GM18873 (cell line): ENCODE data around the gene ERCC1.
A peak's percentile ranks its signal among the peaks of the same experiment; 100 is the strongest.

ENCODE experiments used
- ATAC-seq: cut with Tn5 transposase; IDR thresholded peaks from one replicate; pipeline ENCODE4 v1.9.1; 2021; ENCODE audit warnings: mild to moderate bottlenecking, moderate library complexity, moderate number of reproducible peaks; ENCODE audit not compliant: unreplicated experiment, low FRiP score

The ERCC1 gene

DNA sequence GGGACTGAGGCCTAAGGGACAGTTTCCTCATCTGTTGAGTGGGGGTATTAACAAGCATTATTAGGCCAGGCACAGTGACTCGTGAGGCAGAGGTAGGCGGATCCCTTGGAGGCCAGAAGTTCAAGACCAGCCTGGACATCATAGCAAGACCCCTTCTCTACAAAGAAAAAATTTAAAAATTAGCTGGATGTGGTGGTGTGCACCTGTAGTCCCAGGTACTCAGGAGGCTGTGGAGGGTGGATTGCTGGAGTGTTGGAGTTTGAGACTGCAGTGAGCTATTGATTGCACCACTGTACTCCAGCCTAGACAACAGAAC is 32.7 kb upstream of the ERCC1 start:
- no peak for ATAC-seq

GRCh38 chr19:45455707-45456499 is 32.2 kb upstream of the ERCC1 start:
- no peak for ATAC-seq

DNA sequence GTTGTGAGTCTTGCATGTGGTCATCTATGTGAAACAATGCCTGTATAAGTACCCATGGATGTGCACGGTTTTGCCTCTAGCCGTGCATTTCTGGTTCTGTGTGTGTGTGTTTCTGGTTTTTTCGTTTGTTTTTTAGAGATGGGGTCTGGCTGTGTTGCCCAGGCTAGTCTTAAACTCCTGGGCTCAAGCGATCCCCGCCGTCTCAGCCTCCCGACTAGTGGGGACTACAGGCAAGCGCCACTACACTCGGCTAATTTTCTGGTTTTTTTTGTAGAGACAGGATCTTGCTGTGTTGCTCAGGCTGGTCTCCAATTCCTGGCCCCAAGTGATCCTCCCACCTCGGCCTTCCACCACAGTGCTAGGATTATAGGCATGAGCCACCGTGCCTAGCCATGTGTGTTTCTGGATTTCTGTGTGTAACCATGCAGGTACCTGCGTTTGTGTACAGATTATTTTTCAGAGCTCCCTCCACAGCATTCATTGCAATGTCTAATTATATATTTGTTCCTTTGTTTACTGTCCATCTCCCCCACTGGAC is 28.2 kb upstream of the ERCC1 start:
- ATAC-seq = no peak

DNA sequence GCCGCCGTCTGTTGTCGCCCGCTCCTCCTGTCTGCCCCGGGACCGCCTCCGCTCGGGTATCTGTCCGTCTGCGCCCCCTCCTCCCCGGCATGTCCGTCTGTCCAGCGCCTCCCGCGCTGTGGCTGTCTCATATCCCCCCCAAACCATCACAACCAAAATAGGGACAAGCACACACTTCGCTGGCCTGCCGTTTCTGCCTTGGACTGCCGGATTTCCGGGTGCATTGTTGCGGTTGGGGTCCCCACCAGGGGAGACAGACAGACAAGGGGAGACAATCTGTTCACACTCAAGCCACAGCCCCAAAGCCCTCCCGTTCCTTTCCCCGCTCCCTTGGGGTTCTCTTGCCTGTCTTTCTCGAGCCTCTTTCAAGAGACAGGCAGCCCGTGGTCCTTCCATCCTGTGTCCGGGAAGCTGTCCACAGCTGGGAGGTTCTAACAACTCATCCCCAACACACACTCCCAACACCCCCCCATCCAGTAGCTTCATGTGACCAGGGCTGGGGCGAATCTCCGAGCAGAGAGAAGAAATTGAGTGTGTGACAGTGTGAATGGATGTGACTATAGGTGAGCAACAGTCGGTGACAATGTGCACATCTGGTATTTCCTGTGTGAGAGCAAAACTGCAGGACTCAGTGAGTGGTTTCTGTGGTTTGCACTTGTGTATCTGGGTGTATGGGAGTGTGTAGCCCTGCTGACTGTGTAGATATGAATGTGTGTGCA is 27.6 kb upstream of the ERCC1 start:
- no peak for ATAC-seq

- no peak for ATAC-seq
These were observed 26.3 kb upstream of the ERCC1 start for GRCh38 chr19:45450012-45450333.

DNA sequence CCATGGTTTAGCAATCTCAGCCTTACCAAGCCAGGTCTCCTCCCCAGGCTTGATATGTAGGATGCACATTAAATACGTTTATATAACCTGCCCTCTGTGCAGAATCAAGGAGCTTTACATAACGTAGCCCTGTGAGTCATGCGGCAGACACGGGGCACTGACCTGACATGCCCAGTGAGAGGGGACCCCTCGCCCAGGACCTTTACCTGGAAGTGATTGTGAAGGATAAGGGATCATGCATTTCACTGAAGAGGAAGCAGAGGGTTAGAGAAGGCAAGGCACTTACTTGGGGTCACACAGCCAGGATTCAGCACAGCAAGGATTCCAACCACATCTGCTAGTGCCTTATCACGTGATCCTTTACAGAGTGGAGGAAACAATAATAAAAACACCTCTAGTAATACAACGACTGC is 25.2 kb upstream of the ERCC1 start:
- ATAC-seq = no peak

DNA sequence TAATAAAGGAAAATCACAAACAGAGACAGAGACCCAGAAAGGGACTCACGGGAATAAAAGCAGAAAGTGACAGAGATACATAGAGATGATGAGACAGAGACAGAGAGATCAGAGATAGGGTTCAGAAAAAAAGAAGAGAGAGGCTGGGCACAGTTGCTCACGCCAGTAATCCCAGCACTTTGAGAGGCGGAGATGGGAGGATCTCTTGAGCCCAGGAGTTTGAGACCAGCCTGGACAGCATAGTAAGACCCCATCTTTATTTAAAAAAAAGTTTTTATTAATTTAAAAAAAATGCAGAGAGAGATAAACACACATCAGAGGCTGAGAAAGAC is 24.7 kb upstream of the ERCC1 start:
- no peak for ATAC-seq

GRCh38 chr19:45446944-45447343 is 23.2 kb upstream of the ERCC1 start:
- no peak for ATAC-seq

DNA sequence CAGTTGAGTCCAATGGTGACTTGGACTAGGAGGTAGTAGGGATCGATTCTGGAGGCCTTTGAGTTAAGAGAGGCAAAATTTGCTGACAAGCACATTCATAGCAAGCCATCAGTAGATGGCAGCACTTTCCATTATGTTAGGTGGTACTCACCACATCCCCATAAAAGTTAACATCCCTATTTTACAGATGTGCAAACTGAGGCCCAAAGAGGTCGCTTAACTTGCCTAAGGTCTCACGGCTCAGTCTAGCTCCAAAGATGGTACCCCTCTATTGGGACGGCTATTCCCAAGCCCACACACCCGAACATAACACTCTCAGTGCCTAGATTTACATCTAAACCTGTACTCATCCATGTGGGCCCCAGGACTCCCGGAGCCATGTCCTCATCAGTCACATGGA is 22.6 kb upstream of the ERCC1 start:
- no peak for ATAC-seq

DNA sequence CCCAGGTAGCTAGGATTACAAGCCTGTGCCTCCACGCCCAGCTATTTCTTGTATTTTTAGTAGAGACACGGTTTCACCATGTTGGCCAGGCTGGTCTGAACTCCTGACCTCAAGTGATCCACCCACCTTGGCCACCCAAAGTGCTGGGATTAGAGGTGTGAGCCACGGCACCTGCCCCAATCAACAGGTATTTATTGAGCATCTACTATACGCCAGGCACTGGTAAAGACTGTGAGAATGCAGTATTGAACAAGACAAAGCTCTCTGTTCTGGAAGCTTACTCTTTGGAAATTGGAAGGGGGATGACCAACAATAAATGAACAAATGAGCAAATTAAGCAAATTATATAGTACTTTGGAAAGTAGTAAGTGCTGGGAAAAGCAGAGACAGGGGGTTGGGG is 21.4 kb upstream of the ERCC1 start:
- ATAC-seq = no peak

DNA sequence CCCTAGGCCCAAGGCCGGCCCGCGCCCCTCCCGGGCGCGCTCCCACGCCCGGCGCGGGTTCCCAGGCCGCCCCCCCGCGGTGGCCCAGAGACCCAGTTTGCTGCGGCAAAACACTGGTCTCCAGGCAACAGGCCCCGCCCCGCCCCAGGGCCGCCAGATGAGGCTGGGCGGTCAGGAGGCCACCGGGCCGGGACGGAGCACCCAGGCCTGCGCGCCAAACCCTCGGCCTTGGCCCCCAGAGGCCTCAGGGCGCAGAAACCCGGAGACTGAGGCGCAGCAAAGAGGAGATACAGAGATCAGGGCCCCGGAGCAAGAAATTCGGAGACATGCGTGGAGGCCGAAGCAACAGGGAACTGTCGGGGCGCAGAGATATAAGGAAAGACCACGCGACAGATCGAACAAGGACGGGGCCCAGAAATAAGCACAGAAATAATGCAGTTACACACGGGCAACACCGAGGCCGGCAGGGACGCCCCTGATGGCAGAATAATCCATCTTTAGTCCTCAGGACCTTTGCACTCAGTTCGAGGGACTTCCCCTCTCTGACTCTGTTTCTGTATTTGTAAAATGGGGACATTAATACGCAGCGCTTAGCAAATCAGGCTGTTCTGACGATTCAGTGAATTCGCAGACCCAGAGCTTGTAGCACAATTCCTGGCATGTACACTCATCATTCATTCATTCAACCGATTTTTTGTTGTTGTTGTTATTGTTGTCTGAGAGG is 20.8 kb upstream of the ERCC1 start:
- no peak for ATAC-seq

DNA sequence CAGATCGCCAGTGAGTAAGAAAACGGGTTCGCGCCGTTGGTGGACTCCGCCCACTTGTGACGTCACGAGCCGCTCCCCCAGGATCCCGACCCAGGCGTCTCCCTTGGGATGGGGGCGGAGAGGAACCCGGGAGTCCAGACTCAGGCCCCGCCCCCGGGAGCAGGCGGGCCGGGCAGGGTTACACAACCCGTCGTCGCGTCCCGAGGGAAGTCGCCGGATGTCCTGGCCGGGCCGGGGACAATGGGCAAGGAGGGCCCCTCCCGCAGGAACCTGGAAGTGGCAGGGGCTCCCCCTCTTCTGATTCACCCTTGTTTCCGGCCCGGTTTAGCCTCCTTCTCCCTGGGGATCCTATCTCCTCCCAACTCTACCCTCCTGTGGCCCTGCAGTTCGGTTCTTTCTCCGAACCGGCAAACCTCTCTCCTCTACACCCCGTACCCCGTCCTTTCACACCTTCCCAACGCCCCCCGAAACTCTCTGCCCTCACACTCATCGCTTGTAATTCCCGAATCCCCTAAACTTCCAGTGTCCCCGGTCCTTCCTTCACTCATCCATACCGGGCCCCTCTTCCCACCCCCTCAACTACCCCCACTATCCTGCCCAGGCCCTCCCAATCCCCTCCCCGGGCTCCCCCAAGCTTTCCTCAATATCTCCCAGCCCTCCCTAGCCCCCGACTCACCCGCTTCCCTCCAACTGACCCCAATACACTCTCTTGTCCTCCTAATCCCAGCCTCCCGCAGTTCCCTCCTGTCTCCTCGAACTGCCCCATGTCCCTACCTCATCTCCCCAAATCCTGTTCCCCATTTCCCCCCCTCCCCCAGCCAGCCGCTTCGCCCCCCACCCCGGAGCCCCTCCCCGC is 20.0 kb upstream of the ERCC1 start:
- no peak for ATAC-seq

DNA sequence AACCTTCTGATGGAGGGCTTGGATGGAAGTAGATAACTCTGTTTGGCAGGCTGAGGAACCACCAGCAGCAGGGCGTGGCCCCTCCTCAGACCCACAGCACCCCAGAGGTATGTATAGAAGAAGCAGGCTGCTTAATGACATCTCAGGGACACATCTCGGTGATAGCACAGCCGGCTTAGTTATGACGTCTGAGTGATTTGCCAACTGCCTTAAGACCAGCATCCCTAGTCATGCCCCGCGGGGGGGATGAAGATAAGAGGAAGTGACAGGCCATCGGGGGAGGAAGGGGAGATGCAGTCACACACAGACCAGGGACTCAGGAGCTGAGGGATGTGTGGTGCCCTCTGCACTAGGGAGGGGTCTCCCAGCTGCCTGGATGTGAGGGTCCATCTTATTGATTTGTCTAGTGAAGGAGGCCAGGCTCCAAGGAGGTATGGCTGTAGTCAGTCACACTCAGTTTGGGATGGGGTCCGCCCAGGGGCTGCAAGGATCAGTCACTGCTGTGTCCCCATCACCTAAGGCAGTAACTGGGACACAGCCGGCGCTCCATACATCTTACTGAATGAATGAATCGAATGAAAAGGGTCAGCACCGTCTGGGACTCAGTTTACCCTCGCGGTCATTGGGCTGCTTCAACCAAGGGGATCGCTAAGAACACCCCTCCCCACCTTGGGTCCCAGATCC is 19.2 kb upstream of the ERCC1 start:
- no peak for ATAC-seq

DNA sequence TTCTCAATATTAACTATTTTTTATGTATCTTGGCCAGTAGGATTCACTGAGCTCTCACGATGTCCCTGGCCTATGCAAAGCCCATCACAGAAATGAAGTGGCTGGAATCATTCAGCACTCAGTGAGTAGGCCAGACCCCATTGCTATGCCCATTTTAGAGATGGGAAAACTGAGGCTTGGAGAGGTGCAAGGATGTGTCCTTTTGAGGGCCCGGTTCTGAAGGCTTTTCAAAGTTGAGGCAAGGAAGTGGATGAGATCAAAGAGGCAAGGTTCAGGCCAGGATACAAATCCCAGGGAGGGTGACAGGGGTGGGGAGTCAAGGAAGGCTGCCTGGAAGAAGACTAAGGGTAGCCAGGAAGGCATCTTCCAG is 18.7 kb upstream of the ERCC1 start:
- ATAC-seq = no peak

- no peak for ATAC-seq
These were observed 17.3 kb upstream of the ERCC1 start for GRCh38 chr19:45440873-45441654.

- no peak for ATAC-seq
These were observed 16.5 kb upstream of the ERCC1 start for GRCh38 chr19:45440259-45440638.

GRCh38 chr19:45439569-45440258 is 16.0 kb upstream of the ERCC1 start:
- peak; percentile 47 for ATAC-seq

DNA sequence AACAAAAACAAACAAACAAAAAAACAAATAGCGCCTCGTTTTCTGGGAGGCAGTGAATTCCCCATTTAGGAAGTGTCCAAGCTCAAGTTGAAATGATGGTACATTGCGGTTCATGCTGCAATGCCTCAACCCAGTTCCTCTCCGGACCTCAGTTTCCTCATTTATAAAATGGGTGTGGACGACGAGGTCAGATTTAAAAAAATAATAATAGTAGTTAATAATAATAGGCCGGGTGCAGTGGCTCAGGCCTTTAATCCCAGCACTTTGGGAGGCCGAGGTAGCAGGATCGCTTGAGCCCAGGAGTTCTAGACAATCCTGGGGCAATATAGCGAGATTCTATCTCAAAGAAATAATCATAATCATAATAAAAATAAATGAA is 15.5 kb upstream of the ERCC1 start:
- ATAC-seq = no peak

GRCh38 chr19:45437328-45437727 is 13.6 kb upstream of the ERCC1 start:
- no peak for ATAC-seq
